Measurements from ENCODE around the gene ZBTB17.

DNA sequence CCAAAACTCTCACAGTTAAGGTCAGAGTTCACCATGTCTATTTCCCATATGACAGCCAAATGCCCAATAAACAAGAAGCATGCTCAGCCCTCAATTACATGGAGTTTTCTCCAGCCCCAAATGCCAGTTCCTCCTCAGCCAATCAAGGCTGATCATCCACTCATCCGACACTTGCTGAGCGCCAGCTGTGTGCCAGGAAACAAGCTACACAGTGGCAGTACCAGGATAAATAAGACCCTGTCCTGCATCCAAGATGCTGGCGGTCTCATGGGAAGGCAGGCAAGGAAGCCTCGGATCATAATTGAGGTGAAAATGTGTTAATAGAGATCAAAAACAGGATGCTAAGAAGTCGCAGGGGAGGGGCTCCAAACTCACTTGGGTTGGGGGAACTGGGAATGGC is 7.7 kb downstream of the ZBTB17 start:
- TF ChIP-seq, protein P1, sequence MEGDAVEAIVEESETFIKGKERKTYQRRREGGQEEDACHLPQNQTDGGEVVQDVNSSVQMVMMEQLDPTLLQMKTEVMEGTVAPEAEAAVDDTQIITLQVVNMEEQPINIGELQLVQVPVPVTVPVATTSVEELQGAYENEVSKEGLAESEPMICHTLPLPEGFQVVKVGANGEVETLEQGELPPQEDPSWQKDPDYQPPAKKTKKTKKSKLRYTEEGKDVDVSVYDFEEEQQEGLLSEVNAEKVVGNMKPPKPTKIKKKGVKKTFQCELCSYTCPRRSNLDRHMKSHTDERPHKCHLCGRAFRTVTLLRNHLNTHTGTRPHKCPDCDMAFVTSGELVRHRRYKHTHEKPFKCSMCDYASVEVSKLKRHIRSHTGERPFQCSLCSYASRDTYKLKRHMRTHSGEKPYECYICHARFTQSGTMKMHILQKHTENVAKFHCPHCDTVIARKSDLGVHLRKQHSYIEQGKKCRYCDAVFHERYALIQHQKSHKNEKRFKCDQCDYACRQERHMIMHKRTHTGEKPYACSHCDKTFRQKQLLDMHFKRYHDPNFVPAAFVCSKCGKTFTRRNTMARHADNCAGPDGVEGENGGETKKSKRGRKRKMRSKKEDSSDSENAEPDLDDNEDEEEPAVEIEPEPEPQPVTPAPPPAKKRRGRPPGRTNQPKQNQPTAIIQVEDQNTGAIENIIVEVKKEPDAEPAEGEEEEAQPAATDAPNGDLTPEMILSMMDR (IDR thresholded peaks at IDR 0.05): no peak
- no peak for TF ChIP-seq POLR2AphosphoS5 (IDR thresholded peaks at IDR 0.05)

All from prostate gland (tissue), 2 donors.